Choroid plexus epithelial cell (primary cell): ENCODE data around the gene BRAF.
"Not testable (repeated sequence)": the region's sequence is repeated elsewhere in the genome, so short reads cannot be mapped to it uniquely, and the experiment has no call there.

Experiments
- DNase-seq: peaks from one replicate; pipeline ENCODE4 v3.0.0-alpha.2; 2010; ENCODE audit warnings: low read depth
- H3K4me3 ChIP-seq: 2 replicates; pipeline ENCODE4 v1.5.1; 2011; ENCODE audit warnings: low read depth, mild to moderate bottlenecking, control low read depth, low read length, moderate library complexity
- CTCF ChIP-seq: conservative IDR thresholded peaks from 2 replicates; pipeline ENCODE4 v1.5.1; 2011; ENCODE audit warnings: low read depth, mild to moderate bottlenecking, control low read depth, inconsistent platforms, low read length, moderate library complexity

BRAF gene

GRCh38 chr7:140945940-140946339 is 21.2 kb upstream of the BRAF start:
- TF ChIP-seq CTCF: no peak
- no peak for DNase-seq
- no peak overlapping the region for H3K4me3 ChIP-seq

DNA sequence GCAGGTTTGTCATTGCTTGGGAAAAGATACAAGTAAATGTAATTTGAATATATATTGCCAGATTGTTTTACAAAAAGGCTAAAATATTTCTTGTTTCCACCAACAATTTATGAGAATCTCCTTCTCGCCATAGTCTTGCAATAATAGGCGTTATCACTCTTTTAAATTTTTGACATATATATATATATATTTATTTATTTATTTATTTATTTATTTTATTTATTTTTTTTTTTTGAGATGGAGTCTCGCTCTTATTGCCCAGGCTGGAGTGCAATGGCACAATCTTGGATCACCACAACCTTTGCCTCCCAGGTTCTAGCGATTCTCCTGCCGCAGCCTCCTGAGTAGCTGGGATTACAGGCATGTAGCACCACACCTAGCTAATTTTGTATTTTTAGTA is 17.5 kb upstream of the BRAF start:
- H3K4me3 ChIP-seq, DNase-seq: not testable (repeated sequence)

DNA sequence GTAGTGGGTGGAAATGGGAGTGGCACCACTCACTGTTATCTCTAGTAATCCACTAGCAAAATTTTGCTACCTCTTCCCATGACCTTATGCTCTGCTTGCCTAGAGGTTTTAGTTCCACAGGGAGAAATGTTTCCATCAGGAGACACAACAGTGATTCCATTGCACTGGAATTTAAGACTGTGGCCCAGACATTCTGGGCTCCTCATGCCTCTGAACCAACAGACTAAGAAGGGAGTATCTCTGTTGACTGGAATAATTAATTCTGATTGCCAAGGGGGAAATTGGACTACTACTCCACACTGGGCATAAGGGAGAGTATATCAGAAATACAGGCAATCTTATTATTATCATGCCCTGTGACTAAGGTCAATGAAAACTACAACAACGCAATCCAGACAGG is 16.2 kb upstream of the BRAF start:
- no peak overlapping the region for H3K4me3 ChIP-seq
- DNase-seq: no peak
- no peak for TF ChIP-seq CTCF

DNA sequence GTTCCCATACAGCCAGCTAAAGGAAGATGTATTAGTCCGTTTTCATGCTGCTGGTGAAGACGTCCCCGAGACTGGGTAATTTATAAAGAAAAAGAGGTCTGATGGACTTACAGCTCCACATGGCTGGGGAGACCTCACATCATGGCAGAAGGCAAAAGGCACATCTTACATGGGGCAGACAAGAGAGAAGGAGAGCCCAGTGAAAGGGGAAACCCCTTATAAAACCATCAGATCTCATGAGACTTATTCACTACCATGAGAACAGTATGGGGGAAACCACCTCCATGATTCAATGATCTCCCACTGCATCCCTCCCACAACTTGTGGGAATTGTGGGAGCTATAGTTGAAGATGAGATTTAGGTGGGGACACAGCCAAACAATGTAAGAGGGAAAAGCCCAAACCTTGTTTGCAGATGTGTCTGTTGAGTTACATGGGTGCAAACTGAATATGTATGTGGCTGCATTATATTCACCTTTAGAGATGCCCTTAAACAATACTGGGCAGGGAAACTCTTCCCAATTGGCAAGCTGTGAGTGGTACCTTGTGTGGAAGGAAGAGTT is 13.1 kb upstream of the BRAF start:
- no peak for TF ChIP-seq CTCF
- no peak for DNase-seq
- no peak overlapping the region for H3K4me3 ChIP-seq

GRCh38 chr7:140928491-140929309 is 4.0 kb upstream of the BRAF start:
- no peak for TF ChIP-seq CTCF
- no peak overlapping the region for H3K4me3 ChIP-seq
- no peak for DNase-seq

DNA sequence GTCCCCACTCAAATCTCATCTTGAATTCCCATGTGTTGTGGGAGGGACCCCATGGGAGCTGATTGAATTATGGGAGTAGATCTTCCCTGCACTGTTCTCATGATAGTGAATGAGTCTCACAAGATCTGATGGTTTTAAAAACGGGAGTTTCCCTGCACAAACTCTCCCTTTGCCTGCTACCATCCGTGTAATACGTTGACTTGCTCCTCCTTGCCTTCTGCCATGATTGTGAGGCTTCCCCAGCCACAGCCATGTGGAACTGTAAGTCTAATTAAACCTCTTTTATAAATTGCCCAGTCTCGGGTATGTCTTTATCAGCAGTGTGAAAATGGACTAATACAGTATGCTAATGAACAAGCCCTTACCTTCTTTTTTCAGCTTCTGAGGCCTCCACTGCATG is 3.2 kb upstream of the BRAF start:
- not testable (repeated sequence) for DNase-seq, H3K4me3 ChIP-seq

GRCh38 chr7:140927351-140927750 is 2.6 kb upstream of the BRAF start:
- no peak for DNase-seq
- no peak for TF ChIP-seq CTCF
- no peak overlapping the region for H3K4me3 ChIP-seq
